Suprapubic skin (tissue), 4 donors: ENCODE measurements around the gene LRGUK.

ENCODE experiments used
- CTCF ChIP-seq, 2 donors: fragments of 200-600 bp in 1 of 2; fragments of 450-650 bp in 1 of 2; sonication (generic) in 1 of 2; IDR thresholded peaks; one replicate each; pipeline ENCODE4 v1.5.1; 2016 to 2019; ENCODE audit warnings: antibody characterized with exemption in 2 of 2, mild to moderate bottlenecking in 1 of 2, moderate library complexity in 1 of 2
- POLR2A ChIP-seq, 2 donors: fragments of 450-650 bp; IDR thresholded peaks; one replicate each; pipeline ENCODE4 v1.6.1; 2017; ENCODE audit warnings: antibody characterized with exemption in 2 of 2, mild to moderate bottlenecking in 2 of 2, moderate library complexity in 2 of 2
- POLR2AphosphoS5 ChIP-seq, 3 donors: sonication (generic); formaldehyde crosslinking; IDR thresholded peaks; one replicate each; pipeline ENCODE4 v1.6.1; 2017; ENCODE audit warnings: antibody characterized with exemption in 3 of 3

GRCh38 chr7:134191876-134192275 lies 64.7 kb downstream of the LRGUK start:
- TF ChIP-seq CTCF (IDR thresholded peaks at IDR 0.05) = no peak
- no peak for TF ChIP-seq POLR2A (IDR thresholded peaks at IDR 0.05)
- no peak for TF ChIP-seq POLR2AphosphoS5 (IDR thresholded peaks at IDR 0.05)
